ENCODE measurements around the gene UCK2. TPM values are rescaled to one million over a fixed set of nuclear protein-coding genes. Genes with fewer than 3 reads are reported as not detected.

Gene UCK2
- total RNA-seq, 1 donor from 2014 or later, result 19.6 TPM

DNA sequence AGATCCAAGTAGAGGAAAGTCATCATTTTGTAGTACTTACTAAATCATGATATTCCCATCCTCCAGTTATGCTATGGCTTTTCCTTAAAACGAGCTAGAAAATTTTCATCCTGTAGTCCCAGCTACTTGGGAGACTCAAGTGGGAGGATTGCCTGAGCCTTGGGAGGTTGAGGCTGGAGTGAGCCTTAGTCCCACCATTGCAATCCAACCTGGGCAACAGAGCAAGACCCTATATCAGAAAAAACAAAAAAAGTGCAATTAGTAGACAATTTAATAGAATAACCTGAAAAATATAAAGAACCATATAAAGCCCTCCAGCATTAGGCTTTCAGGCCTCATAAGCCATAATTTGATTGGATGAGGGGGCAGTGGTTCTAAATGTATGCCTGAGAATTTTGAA is 6.8 kb downstream of the UCK2 start:
- ChIA-PET CTCF (no interaction called here), POLR2A (no interaction called here)
- ATAC-seq (ENCODE audit: low read depth), result no peak
- peaks cover 7% of the 10 kb centered on the region for H3K4me1 Mint-ChIP-seq
- intact Hi-C loops (cut with micrococcal nuclease), result no loop called here
- H3K36me3 Mint-ChIP-seq (ENCODE audit: low read depth), result no peaks in the 10 kb centered on the region
- DNase-seq, result no peak
- no peak overlapping the region for H3K27ac Mint-ChIP-seq
- no peaks in the 10 kb centered on the region for H3K27me3 Mint-ChIP-seq
- H3K9me3 Mint-ChIP-seq, result no peaks in the 10 kb centered on the region
- H3K4me3 Mint-ChIP-seq, result no peak overlapping the region
- no peak for TF ChIP-seq CTCF (IDR thresholded peaks at IDR 0.05)

DNA sequence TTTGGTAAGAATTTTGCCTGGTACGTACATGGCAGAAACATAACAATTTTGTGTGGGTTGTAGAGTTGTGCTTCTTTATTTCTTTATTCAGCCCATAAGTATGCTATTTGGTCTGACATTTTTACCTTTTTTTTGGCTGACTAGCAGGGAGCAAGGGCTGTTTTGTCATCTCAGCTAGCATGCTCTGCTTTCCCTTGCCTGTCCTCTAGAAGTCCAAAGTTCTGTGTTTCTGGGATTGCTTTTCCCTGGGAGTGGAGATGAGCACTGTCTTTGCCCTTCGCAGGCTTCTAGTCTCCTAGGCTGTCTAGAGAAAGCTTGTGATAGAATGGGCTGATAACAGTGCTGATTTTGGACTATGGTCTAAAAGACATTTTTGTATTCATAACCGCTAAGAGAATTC is 7.5 kb downstream of the UCK2 start:
- DNase-seq (no peak), ATAC-seq (ENCODE audit: low read depth) (no peak)
- ChIA-PET POLR2A (no interaction called here), CTCF (no interaction called here)
- H3K4me1 Mint-ChIP-seq, result peaks cover 3% of the 10 kb centered on the region
- intact Hi-C loops (cut with micrococcal nuclease), result no loop called here
- no peak overlapping the region for H3K4me3 Mint-ChIP-seq
- H3K9me3 Mint-ChIP-seq, result no peaks in the 10 kb centered on the region
- no peaks in the 10 kb centered on the region for H3K27me3 Mint-ChIP-seq
- H3K27ac Mint-ChIP-seq, result no peak overlapping the region
- no peaks in the 10 kb centered on the region for H3K36me3 Mint-ChIP-seq (ENCODE audit: low read depth)
- TF ChIP-seq CTCF (IDR thresholded peaks at IDR 0.05), result no peak

GRCh38 chr1:165836664-165837482 is 9.5 kb downstream of the UCK2 start:
- Mint-ChIP-seq H3K27me3 (no peaks in the 10 kb centered on the region), H3K4me1 (peaks cover 5% of the 10 kb centered on the region), H3K36me3 (ENCODE audit: low read depth) (no peaks in the 10 kb centered on the region), H3K27ac (no peak overlapping the region), H3K4me3 (no peak overlapping the region), H3K9me3 (no peaks in the 10 kb centered on the region)
- ChIA-PET POLR2A (interaction anchor here (0.6 to 1.0 kb wide), 2 partner anchors 14 to 68 kb away, joined by 3 to 8 read pairs; no protein-coding TSS in a partner anchor), CTCF (no interaction called here)
- intact Hi-C loops (cut with micrococcal nuclease), result no loop called here
- TF ChIP-seq CTCF (IDR thresholded peaks at IDR 0.05), result no peak
- ATAC-seq (ENCODE audit: low read depth) (no peak), DNase-seq (no peak)

- no peak overlapping the region for H3K4me3 Mint-ChIP-seq
- POLR2A ChIA-PET, result interaction anchor here (1.0 kb wide), 1 partner anchor 69 kb away, joined by 3 read pairs; no protein-coding TSS in a partner anchor
- H3K4me1 Mint-ChIP-seq, result peaks cover 16% of the 10 kb centered on the region
- no peaks in the 10 kb centered on the region for H3K27me3 Mint-ChIP-seq
- no peaks in the 10 kb centered on the region for H3K36me3 Mint-ChIP-seq (ENCODE audit: low read depth)
- CTCF ChIA-PET, result no interaction called here
- TF ChIP-seq CTCF (IDR thresholded peaks at IDR 0.05), result no peak
- H3K9me3 Mint-ChIP-seq, result no peaks in the 10 kb centered on the region
- ATAC-seq (ENCODE audit: low read depth) (no peak), DNase-seq (no peak)
- no peak overlapping the region for H3K27ac Mint-ChIP-seq
- intact Hi-C loops (cut with micrococcal nuclease), result no loop called here
Observed at GRCh38 chr1:165837838-165838364, 10.5 kb downstream of the UCK2 start.

DNA sequence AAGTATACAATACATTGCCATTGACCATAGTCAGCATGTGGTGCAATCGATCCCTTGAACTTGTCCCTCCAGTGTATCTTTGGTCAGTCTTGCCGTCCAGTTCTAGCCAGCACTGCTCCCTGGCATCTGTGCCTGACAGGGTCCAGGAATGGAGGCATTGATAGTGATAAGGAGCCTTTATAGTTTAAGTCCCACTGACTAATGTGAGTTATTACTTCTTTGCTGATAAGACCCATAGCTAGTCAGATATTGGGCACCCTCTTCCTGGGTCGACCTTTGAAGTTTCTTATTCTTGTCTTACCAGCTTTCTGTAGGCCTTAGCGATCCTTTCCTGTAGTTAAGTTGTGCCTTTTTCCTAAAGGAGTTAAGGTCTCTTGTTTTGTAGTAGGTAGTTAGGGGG is 13.0 kb downstream of the UCK2 start:
- Mint-ChIP-seq H3K36me3 (ENCODE audit: low read depth) (no peaks in the 10 kb centered on the region), H3K27ac (no peak overlapping the region), H3K4me1 (peaks cover 19% of the 10 kb centered on the region), H3K27me3 (no peaks in the 10 kb centered on the region), H3K9me3 (no peaks in the 10 kb centered on the region), H3K4me3 (no peak overlapping the region)
- intact Hi-C loops (cut with micrococcal nuclease), result no loop called here
- no peak for ATAC-seq (ENCODE audit: low read depth)
- no peak for TF ChIP-seq CTCF (IDR thresholded peaks at IDR 0.05)
- ChIA-PET CTCF (no interaction called here), POLR2A (no interaction called here)
- no peak for DNase-seq
